WTC11 (cell line): Measurements from ENCODE around the gene CPNE9. TPM values are rescaled to one million over a fixed set of nuclear protein-coding genes. Genes with fewer than 3 reads are reported as not detected.

Source experiments
- AFF4 ChIP-seq: sonication (generic); formaldehyde crosslinking; IDR thresholded peaks from 2 replicates; pipeline ENCODE4 v1.8.1; 2023; ENCODE audit warnings: mild to moderate bottlenecking, missing genetic modification reagents, borderline replicate concordance
- CDX4 ChIP-seq: fragments of 250-450 bp; sonication (Bioruptor Pico); IDR thresholded peaks from 2 replicates; pipeline ENCODE4 v1.9.0; 2021; ENCODE audit warnings: moderate library complexity, mild to moderate bottlenecking, inconsistent platforms, borderline replicate concordance
- CREB1 ChIP-seq: sonication (generic); formaldehyde crosslinking; IDR thresholded peaks from 2 replicates; pipeline ENCODE4 v1.8.0; 2023; ENCODE audit warnings: mild to moderate bottlenecking, missing genetic modification reagents
- E2F1 ChIP-seq: sonication (generic); formaldehyde crosslinking; IDR thresholded peaks from 2 replicates; pipeline ENCODE4 v1.8.0; 2022; ENCODE audit warnings: mild to moderate bottlenecking, missing genetic modification reagents
- E2F5 ChIP-seq: sonication (generic); formaldehyde crosslinking; IDR thresholded peaks from 2 replicates; pipeline ENCODE4 v1.8.1; 2022; ENCODE audit warnings: mild to moderate bottlenecking, moderate library complexity, missing genetic modification reagents
- ESRRA ChIP-seq: sonication (generic); formaldehyde crosslinking; IDR thresholded peaks from 2 replicates; pipeline ENCODE4 v1.8.1; 2022; ENCODE audit warnings: mild to moderate bottlenecking, missing genetic modification reagents, borderline replicate concordance
- GRHL2 ChIP-seq: fragments of 250-450 bp; sonication (Bioruptor Pico); IDR thresholded peaks from 2 replicates; pipeline ENCODE4 v1.8.0; 2022; ENCODE audit warnings: mild to moderate bottlenecking, moderate library complexity; ENCODE audit not compliant: insufficient replicate concordance, severe bottlenecking
- JUN ChIP-seq: sonication (generic); formaldehyde crosslinking; IDR thresholded peaks from 2 replicates; pipeline ENCODE4 v1.8.0; 2023; ENCODE audit warnings: mild to moderate bottlenecking, missing genetic modification reagents
- NR2C2 ChIP-seq: sonication (generic); formaldehyde crosslinking; IDR thresholded peaks from 2 replicates; pipeline ENCODE4 v1.8.0; 2022; ENCODE audit warnings: mild to moderate bottlenecking, missing genetic modification reagents
- PRDM15 ChIP-seq: sonication (generic); formaldehyde crosslinking; IDR thresholded peaks from 2 replicates; pipeline ENCODE4 v1.8.0; 2022; ENCODE audit warnings: missing genetic modification reagents
- SMAD4 ChIP-seq: sonication (generic); formaldehyde crosslinking; IDR thresholded peaks from 2 replicates; pipeline ENCODE4 v1.8.0; 2022; ENCODE audit warnings: mild to moderate bottlenecking, missing genetic modification reagents
- TCF7 ChIP-seq: sonication (generic); formaldehyde crosslinking; IDR thresholded peaks from 2 replicates; pipeline ENCODE4 v1.8.0; 2022; ENCODE audit warnings: mild to moderate bottlenecking, low read depth, missing genetic modification reagents, moderate library complexity
- ZNF281 ChIP-seq: sonication (generic); formaldehyde crosslinking; IDR thresholded peaks from 2 replicates; pipeline ENCODE4 v1.8.0; 2023; ENCODE audit warnings: mild to moderate bottlenecking, missing genetic modification reagents
- ZNF671 ChIP-seq: fragments of 250-450 bp; sonication (Bioruptor Pico); IDR thresholded peaks from 2 replicates; pipeline ENCODE4 v1.8.0; 2021; ENCODE audit warnings: mild to moderate bottlenecking
- total RNA-seq: library from RNA; stranded (reverse); gene quantifications from 3 replicates; pipeline ENCODE4 v1.2.3, GENCODE V29; 2021

Gene CPNE9
- total RNA-seq, 1 experiment from 2014 or later = 3.2 TPM

- TF ChIP-seq AFF4 (peak; percentile 64; the same call in 1 of the 2 replicates), PRDM15 (CRISPR knock-in tag) (peak; percentile 66), ESRRA (CRISPR knock-in tag) (peak; percentile 93; the same call in 1 of the 2 replicates), NR2C2 (CRISPR knock-in tag) (peak; percentile 83), CDX4 (CRISPR knock-in tag) (no peak), JUN (CRISPR knock-in tag) (peak; percentile 99), GRHL2 (CRISPR knock-in tag) (no peak), ZNF671 (CRISPR knock-in tag) (no peak), E2F1 (CRISPR knock-in tag) (peak; percentile 94), E2F5 (CRISPR knock-in tag) (peak; percentile 69; the same call in 1 of the 2 replicates), SMAD4 (peak; percentile 96), ZNF281 (CRISPR knock-in tag) (peak; percentile 96), CREB1 (CRISPR knock-in tag) (peak; percentile 84), TCF7 (CRISPR knock-in tag) (peak; percentile 97)
Measured at GRCh38 chr3:9704347-9705322, 1.0 kb downstream of the CPNE9 start (continued).
